ENCODE data around the gene LRP1B. TPM values are rescaled to one million over a fixed set of nuclear protein-coding genes. Genes with fewer than 3 reads are reported as not detected.
"Not testable (repeated sequence)": the region's sequence is repeated elsewhere in the genome, so short reads cannot be mapped to it uniquely, and the experiment has no call there.

The LRP1B gene
- total RNA-seq, 1 experiment from 2014 or later, result 0.03 TPM

GRCh38 chr2:140462990-140463389 lies 1667.8 kb downstream of the LRP1B start:
- no peak for DNase-seq (ENCODE audit: low read depth, low spot score)
- in situ Hi-C loops (cut with HindIII; ENCODE audit: low pct_unique_long_range_greater_than_20kb, low sequenced_read_pairs), result no loop called here

GRCh38 chr2:140457483-140457882 lies 1673.3 kb downstream of the LRP1B start:
- in situ Hi-C loops (cut with HindIII; ENCODE audit: low pct_unique_long_range_greater_than_20kb, low sequenced_read_pairs), result no loop called here
- DNase-seq (ENCODE audit: low read depth, low spot score), result no peak

- no peak for DNase-seq (ENCODE audit: low read depth, low spot score)
- in situ Hi-C loops (cut with HindIII; ENCODE audit: low pct_unique_long_range_greater_than_20kb, low sequenced_read_pairs), result no loop called here
Observed at GRCh38 chr2:140455315-140455714, 1675.5 kb downstream of the LRP1B start.

- no peak for DNase-seq (ENCODE audit: low read depth, low spot score)
- in situ Hi-C loops (cut with HindIII; ENCODE audit: low pct_unique_long_range_greater_than_20kb, low sequenced_read_pairs), result no loop called here
Observed at GRCh38 chr2:140454717-140455116, 1676.1 kb downstream of the LRP1B start.

GRCh38 chr2:140451324-140451723 lies 1679.5 kb downstream of the LRP1B start:
- in situ Hi-C loops (cut with HindIII; ENCODE audit: low pct_unique_long_range_greater_than_20kb, low sequenced_read_pairs), result no loop called here

GRCh38 chr2:140442319-140442718 lies 1688.5 kb downstream of the LRP1B start:
- DNase-seq (ENCODE audit: low read depth, low spot score), result no peak
- in situ Hi-C loops (cut with HindIII; ENCODE audit: low pct_unique_long_range_greater_than_20kb, low sequenced_read_pairs), result no loop called here

More at GRCh38 chr2:140451324-140451723, 1679.5 kb downstream of the LRP1B start:
- no peak for DNase-seq (ENCODE audit: low read depth, low spot score)

GRCh38 chr2:140440815-140441214 lies 1690.0 kb downstream of the LRP1B start:
- no peak for DNase-seq (ENCODE audit: low read depth, low spot score)
- in situ Hi-C loops (cut with HindIII; ENCODE audit: low pct_unique_long_range_greater_than_20kb, low sequenced_read_pairs), result no loop called here

- DNase-seq (ENCODE audit: low read depth, low spot score), result no peak
- in situ Hi-C loops (cut with HindIII; ENCODE audit: low pct_unique_long_range_greater_than_20kb, low sequenced_read_pairs), result no loop called here
Observed at GRCh38 chr2:140436936-140437335, 1693.9 kb downstream of the LRP1B start.

GRCh38 chr2:140427033-140427432 lies 1703.8 kb downstream of the LRP1B start:
- DNase-seq (ENCODE audit: low read depth, low spot score); in situ Hi-C loops (cut with HindIII; ENCODE audit: low pct_unique_long_range_greater_than_20kb, low sequenced_read_pairs): not testable (repeated sequence)

- in situ Hi-C loops (cut with HindIII; ENCODE audit: low pct_unique_long_range_greater_than_20kb, low sequenced_read_pairs), result no loop called here
- no peak for DNase-seq (ENCODE audit: low read depth, low spot score)
Observed at GRCh38 chr2:140424471-140424870, 1706.3 kb downstream of the LRP1B start.

GRCh38 chr2:140422759-140423158 lies 1708.1 kb downstream of the LRP1B start:
- no peak for DNase-seq (ENCODE audit: low read depth, low spot score)
- in situ Hi-C loops (cut with HindIII; ENCODE audit: low pct_unique_long_range_greater_than_20kb, low sequenced_read_pairs), result no loop called here

GRCh38 chr2:140417504-140417903 lies 1713.3 kb downstream of the LRP1B start:
- no peak for DNase-seq (ENCODE audit: low read depth, low spot score)
- in situ Hi-C loops (cut with HindIII; ENCODE audit: low pct_unique_long_range_greater_than_20kb, low sequenced_read_pairs), result no loop called here

GRCh38 chr2:140416577-140416976 lies 1714.2 kb downstream of the LRP1B start:
- in situ Hi-C loops (cut with HindIII; ENCODE audit: low pct_unique_long_range_greater_than_20kb, low sequenced_read_pairs), result no loop called here
- DNase-seq (ENCODE audit: low read depth, low spot score), result no peak

- in situ Hi-C loops (cut with HindIII; ENCODE audit: low pct_unique_long_range_greater_than_20kb, low sequenced_read_pairs); DNase-seq (ENCODE audit: low read depth, low spot score): not testable (repeated sequence)
Observed at GRCh38 chr2:140415035-140415434, 1715.8 kb downstream of the LRP1B start.

GRCh38 chr2:140410695-140411094 lies 1720.1 kb downstream of the LRP1B start:
- DNase-seq (ENCODE audit: low read depth, low spot score), result no peak
- in situ Hi-C loops (cut with HindIII; ENCODE audit: low pct_unique_long_range_greater_than_20kb, low sequenced_read_pairs), result no loop called here

- in situ Hi-C loops (cut with HindIII; ENCODE audit: low pct_unique_long_range_greater_than_20kb, low sequenced_read_pairs), result no loop called here
- DNase-seq (ENCODE audit: low read depth, low spot score), result no peak
Observed at GRCh38 chr2:140401056-140401455, 1729.8 kb downstream of the LRP1B start.

- in situ Hi-C loops (cut with HindIII; ENCODE audit: low pct_unique_long_range_greater_than_20kb, low sequenced_read_pairs), result no loop called here
- no peak for DNase-seq (ENCODE audit: low read depth, low spot score)
Observed at GRCh38 chr2:140392824-140393223, 1738.0 kb downstream of the LRP1B start.

GRCh38 chr2:140384946-140385345 lies 1745.9 kb downstream of the LRP1B start:
- no peak for DNase-seq (ENCODE audit: low read depth, low spot score)
- in situ Hi-C loops (cut with HindIII; ENCODE audit: low pct_unique_long_range_greater_than_20kb, low sequenced_read_pairs), result no loop called here

GRCh38 chr2:140383781-140384180 lies 1747.0 kb downstream of the LRP1B start:
- in situ Hi-C loops (cut with HindIII; ENCODE audit: low pct_unique_long_range_greater_than_20kb, low sequenced_read_pairs), result no loop called here
- DNase-seq (ENCODE audit: low read depth, low spot score), result no peak

- DNase-seq (ENCODE audit: low read depth, low spot score), result peak; percentile 81
- in situ Hi-C loops (cut with HindIII; ENCODE audit: low pct_unique_long_range_greater_than_20kb, low sequenced_read_pairs), result no loop called here
Observed at GRCh38 chr2:140376686-140377085, 1754.1 kb downstream of the LRP1B start.

Measured in SK-MEL-5 (cell line).